K562 (cell line): ENCODE measurements around the gene GABARAPL2. TPM values are rescaled to one million over a fixed set of nuclear protein-coding genes. Genes with fewer than 3 reads are reported as not detected.

Source experiments
- ATF1 ChIP-seq, 2 experiments: fragments of 450-650 bp in 1 of 2; IDR thresholded peaks; 2 replicates each; pipeline ENCODE4 v1.6.1; 2016; ENCODE audit warnings: missing compliant biosample characterization in 1 of 2, missing genetic modification characterization in 1 of 2
- CGGBP1 ChIP-seq: fragments of 250-450 bp; sonication (Bioruptor Pico); IDR thresholded peaks from 2 replicates; pipeline ENCODE4 v1.9.0; 2021; ENCODE audit warnings: mild to moderate bottlenecking
- CHD2 ChIP-seq: IDR thresholded peaks from 2 replicates; pipeline ENCODE4 v1.6.1; 2011; ENCODE audit warnings: low read depth, low read length
- ELF1 ChIP-seq: fragments of 200-800 bp; sonication (Bioruptor generic); IDR thresholded peaks from 2 replicates; pipeline ENCODE4 v1.6.1; 2016; ENCODE audit warnings: missing genetic modification characterization, missing compliant biosample characterization
- ETV1 ChIP-seq: fragments of 450-650 bp; conservative IDR thresholded peaks from 2 replicates; pipeline ENCODE4 v1.6.1; 2016; ENCODE audit warnings: missing genetic modification characterization, control low read depth, low read depth, missing compliant biosample characterization
- ETV6 ChIP-seq, 3 experiments: fragments of 150-350 bp in 1 of 3; sonication (generic) in 1 of 3; formaldehyde crosslinking in 1 of 3; IDR thresholded peaks; 2 replicates each; pipeline versions ENCODE4 v1.6.1 to v1.8.0; 2014 to 2022; ENCODE audit warnings: borderline replicate concordance in 2 of 3, low read depth in 2 of 3, antibody characterized with exemption in 1 of 3, low read length in 1 of 3, mild to moderate bottlenecking in 1 of 3, missing genetic modification reagents in 1 of 3
- MLLT1 ChIP-seq, 2 experiments: fragments of 450-650 bp; IDR thresholded peaks; 2 replicates each; pipeline ENCODE4 v1.6.1; 2016
- MXD1 ChIP-seq: fragments of 250-450 bp; sonication (Bioruptor Pico); IDR thresholded peaks from 2 replicates; pipeline ENCODE4 v1.8.0; 2021; ENCODE audit warnings: borderline replicate concordance, mild to moderate bottlenecking, moderate library complexity; ENCODE audit not compliant: poor library complexity, severe bottlenecking
- NR4A1 ChIP-seq, 2 experiments: fragments of 250-450 bp in 1 of 2; fragments of 450-650 bp in 1 of 2; sonication (Bioruptor Pico) in 1 of 2; IDR thresholded peaks; 2 replicates each; pipeline versions ENCODE4 v1.4.0 to v1.6.1; 2016 to 2020; ENCODE audit warnings: mild to moderate bottlenecking in 2 of 2, missing compliant biosample characterization in 1 of 2, missing genetic modification characterization in 1 of 2, moderate library complexity in 1 of 2
- POLR2A ChIP-seq: fragments of 450-650 bp; conservative IDR thresholded peaks from 2 replicates; pipeline ENCODE4 v1.6.1; 2016
- SRF ChIP-seq, 2 experiments: fragments of 250-450, 450-650 bp in 1 of 2; sonication (Bioruptor Pico) in 1 of 2; sonication (generic) in 1 of 2; formaldehyde crosslinking; IDR thresholded peaks; 2 replicates each; pipeline versions ENCODE4 v1.5.0 to v1.5.1; 2020 to 2022; ENCODE audit warnings: mild to moderate bottlenecking in 1 of 2, missing genetic modification reagents in 1 of 2
- ZNF512 ChIP-seq: IDR thresholded peaks from 2 replicates; pipeline ENCODE4 v1.6.1; 2016; ENCODE audit warnings: missing genetic modification characterization, missing compliant biosample characterization
- ZNF589 ChIP-seq: fragments of 200-800 bp; sonication (Bioruptor generic); IDR thresholded peaks from 2 replicates; pipeline ENCODE4 v1.6.1; 2016; ENCODE audit warnings: low read depth, missing genetic modification characterization, missing compliant biosample characterization
- ZNF668 ChIP-seq: fragments of 250-450 bp; sonication (Bioruptor Pico); IDR thresholded peaks from 2 replicates; pipeline ENCODE4 v1.8.0; 2022; ENCODE audit warnings: mild to moderate bottlenecking, inconsistent platforms
- ZNF830 ChIP-seq: fragments of 250-450 bp; sonication (Bioruptor Pico); IDR thresholded peaks from 2 replicates; pipeline ENCODE4 v1.5.0; 2021; ENCODE audit warnings: mild to moderate bottlenecking
- polyA plus RNA-seq, 8 experiments: library from polyadenylated mRNA; depleted of rRNA in 4 of 8; stranded (reverse) in 5 of 8; unstranded in 3 of 8; fragments of >200 nt; fragmentation: Nextera tagmentation in 2 of 8; fragmentation: Illumina TruSeq in 1 of 8; extraction: Ambion mirVana in 2 of 8; extraction: Trizol in 1 of 8; gene quantifications; 2 replicates each; pipeline versions ENCODE4 v1.2.1 to v1.2.3, GENCODE V29; 2011 to 2014; ENCODE audit warnings: inconsistent platforms in 1 of 8, missing spikeins in 1 of 8
- total RNA-seq, 7 experiments: library from RNA; depleted of rRNA in 6 of 7; stranded (reverse); fragments of >200 nt in 6 of 7; fragmentation: Illumina TruSeq in 2 of 7; extraction: Trizol in 2 of 7; gene quantifications; 2 replicates each; pipeline versions ENCODE4 v1.2.1 to v1.2.3, GENCODE V29; 2011 to 2021; ENCODE audit warnings: low replicate concordance in 1 of 7

The GABARAPL2 gene
- total and polyA plus RNA-seq, 9 of the 15 experiments (the other 6 are each of a cell fraction or from before 2014, with no cell fraction given) = 42.1 to 288 (median 91.8) TPM

GRCh38 chr16:75559564-75560372 is 6.4 kb upstream of the GABARAPL2 start (continued):
- no peak for TF ChIP-seq NR4A1 (CRISPR knock-in tag; IDR thresholded peaks at IDR 0.05)
- TF ChIP-seq NR4A1 (tag; IDR thresholded peaks at IDR 0.05) = peak; percentile 27; the same call in 1 of the 2 replicates
- no peak for TF ChIP-seq MXD1 (CRISPR knock-in tag)
- TF ChIP-seq ELF1 (tag) = peak; percentile 23; the same call in 1 of the 2 replicates
- no peak for TF ChIP-seq CHD2
- TF ChIP-seq ZNF830 (CRISPR knock-in tag) = no peak
- peak; percentile 70 to 97; a peak in 3 of 4 replicates for TF ChIP-seq SRF (CRISPR knock-in tag; IDR thresholded peaks at IDR 0.05)
- TF ChIP-seq MLLT1 (IDR thresholded peaks at IDR 0.05) = 0 out of 4 replicates have a peak, but pooled peaks of 1 of the 2 experiments have one; percentile 17
- no peak for TF ChIP-seq ATF1 (CRISPR knock-in tag; IDR thresholded peaks at IDR 0.05)
- TF ChIP-seq ATF1 (tag; IDR thresholded peaks at IDR 0.05) = peak; percentile 50; the same call in 1 of the 2 replicates
- peak; percentile 64; the same call in 1 of the 2 replicates for TF ChIP-seq ETV1 (tag)
- no peak for TF ChIP-seq ZNF512 (tag)
- 0 out of 2 replicates have a peak, but pooled peaks have one; percentile 12 for TF ChIP-seq ZNF589 (CRISPR knock-in tag)
- TF ChIP-seq CGGBP1 (CRISPR knock-in tag) = 0 out of 2 replicates have a peak, but pooled peaks have one; percentile 12
- TF ChIP-seq ETV6 (IDR thresholded peaks at IDR 0.05; ENCODE audit: borderline replicate concordance in 1 of 2, low read depth in 2 of 2, low read length in 1 of 2) = no peak
- TF ChIP-seq ETV6 (CRISPR knock-in tag; IDR thresholded peaks at IDR 0.05; ENCODE audit: borderline replicate concordance) = no peak
- TF ChIP-seq ZNF668 (CRISPR knock-in tag) = no peak
- TF ChIP-seq POLR2A = peak; percentile 74
